Transverse colon (tissue), 4 donors: ENCODE measurements around the gene HRG. TPM values are rescaled to one million over a fixed set of nuclear protein-coding genes. Genes with fewer than 3 reads are reported as not detected.

ENCODE experiments used
- DNase-seq: peaks from one replicate; pipeline ENCODE4 v3.0.0-alpha.2; 2019
- H3K27ac ChIP-seq, 4 donors: fragments of 200-600 bp; sonication (generic); 2 replicates each; pipeline ENCODE4 v1.5.1; 2016 to 2018; ENCODE audit warnings: inconsistent platforms in 4 of 4
- H3K27me3 ChIP-seq: fragments of 200-600 bp; sonication (generic); 2 replicates; pipeline ENCODE4 v1.5.1; 2017; ENCODE audit warnings: inconsistent platforms
- H3K36me3 ChIP-seq, 4 donors: fragments of 200-600 bp; sonication (generic); 2 replicates each; pipeline ENCODE4 v1.5.1; 2017 to 2019; ENCODE audit warnings: inconsistent platforms in 4 of 4
- H3K4me1 ChIP-seq, 4 donors: fragments of 200-600 bp; sonication (generic); 2 replicates each; pipeline ENCODE4 v1.5.1; 2017 to 2020; ENCODE audit warnings: inconsistent platforms in 4 of 4
- H3K4me3 ChIP-seq, 4 donors: fragments of 200-600 bp; sonication (generic); 1 replicate in 1 of 4; 2 replicates in 3 of 4; pipeline versions ENCODE4 v1.5.1 to v1.6.1; 2017 to 2019; ENCODE audit warnings: inconsistent platforms in 4 of 4
- H3K9me3 ChIP-seq, 2 donors: fragments of 200-600 bp; sonication (generic); 2 replicates each; pipeline ENCODE4 v1.5.1; 2017 to 2019; ENCODE audit warnings: inconsistent platforms in 2 of 2
- EP300 ChIP-seq: sonication (generic); formaldehyde crosslinking; IDR thresholded peaks from one replicate; pipeline ENCODE4 v1.6.1; 2017; ENCODE audit warnings: antibody characterized with exemption, low read depth
- POLR2A ChIP-seq: fragments of 450-650 bp; IDR thresholded peaks from one replicate; pipeline ENCODE4 v1.6.1; 2016; ENCODE audit warnings: antibody characterized with exemption, mild to moderate bottlenecking, moderate library complexity
- POLR2AphosphoS5 ChIP-seq, 3 donors: sonication (generic); formaldehyde crosslinking; IDR thresholded peaks; one replicate each; pipeline ENCODE4 v1.6.1; 2016; ENCODE audit warnings: antibody characterized with exemption in 3 of 3
- WGBS, 2 donors: methylation state at CpG; one replicate each; pipeline ENCODE4 v1.1.5; 2018; ENCODE audit warnings: low coverage in 1 of 2; 5-methylcytosine and 5-hydroxymethylcytosine counted together
- in situ Hi-C, 4 donors: fragments of 200-750 bp; cut with MboI; loops; one replicate each; pipeline versions ENCODE4 v1.15.0 to v1.15.1; 2017; ENCODE audit warnings: low sequenced_read_pairs in 3 of 4, low pct_ligation_motif_present in 1 of 4, low pct_unique_long_range_greater_than_20kb in 1 of 4
- intact Hi-C: fragments of 100-400 bp; cut with DNase I; formaldehyde crosslinking; loops from one replicate; pipeline ENCODE4 v1.15.1; 2023; ENCODE audit warnings: low total_unique reads
- total RNA-seq, 4 donors: library from RNA; depleted of rRNA; stranded (reverse); fragments of >200 nt; gene quantifications; one replicate each; pipeline ENCODE4 v1.1.0, GENCODE V29; 2016
- TF ChIP-seq, protein P1 (sequence below), 5 experiments: fragments of 200-600 bp in 3 of 5; fragments of 450-650 bp in 2 of 5; sonication (generic) in 3 of 5; IDR thresholded peaks; 1 replicate in 2 of 5; 2 replicates in 3 of 5; pipeline ENCODE4 v1.5.1; 2016 to 2017; ENCODE audit warnings: antibody characterized with exemption in 5 of 5, inconsistent platforms in 3 of 5, mild to moderate bottlenecking in 2 of 5, moderate library complexity in 1 of 5

The HRG gene
- total RNA-seq, 4 donors from 2014 or later = not detected

DNA sequence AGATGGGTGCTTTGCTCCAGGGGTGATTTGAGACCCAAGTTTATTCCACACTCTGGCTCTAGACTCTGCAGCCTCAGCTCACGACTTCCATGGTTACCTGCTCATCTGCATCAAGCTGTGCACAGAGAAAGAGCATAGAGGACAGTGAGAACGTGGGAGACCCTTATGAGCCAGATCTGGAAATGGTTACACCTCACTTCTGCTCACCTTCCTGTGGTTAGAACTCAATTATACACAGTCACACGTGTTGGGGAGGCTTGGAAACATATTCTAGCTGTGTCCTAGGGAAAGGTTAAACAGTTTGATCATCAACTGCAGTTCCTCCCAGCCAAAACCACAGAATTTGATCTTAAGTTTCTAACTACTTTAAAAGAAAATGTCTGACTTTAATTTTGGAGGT lies 23.8 kb upstream of the HRG start:
- 55% methylated on average over 3 of the region's 3 CpGs; no CpG with 5 or more reads in 1 of the 2 donors for WGBS, 2 donors
- no peak overlapping the region for H3K4me3 ChIP-seq
- in situ Hi-C loops = no loop called here
- no peaks in the 10 kb centered on the region for H3K27me3 ChIP-seq
- TF ChIP-seq, protein P1, sequence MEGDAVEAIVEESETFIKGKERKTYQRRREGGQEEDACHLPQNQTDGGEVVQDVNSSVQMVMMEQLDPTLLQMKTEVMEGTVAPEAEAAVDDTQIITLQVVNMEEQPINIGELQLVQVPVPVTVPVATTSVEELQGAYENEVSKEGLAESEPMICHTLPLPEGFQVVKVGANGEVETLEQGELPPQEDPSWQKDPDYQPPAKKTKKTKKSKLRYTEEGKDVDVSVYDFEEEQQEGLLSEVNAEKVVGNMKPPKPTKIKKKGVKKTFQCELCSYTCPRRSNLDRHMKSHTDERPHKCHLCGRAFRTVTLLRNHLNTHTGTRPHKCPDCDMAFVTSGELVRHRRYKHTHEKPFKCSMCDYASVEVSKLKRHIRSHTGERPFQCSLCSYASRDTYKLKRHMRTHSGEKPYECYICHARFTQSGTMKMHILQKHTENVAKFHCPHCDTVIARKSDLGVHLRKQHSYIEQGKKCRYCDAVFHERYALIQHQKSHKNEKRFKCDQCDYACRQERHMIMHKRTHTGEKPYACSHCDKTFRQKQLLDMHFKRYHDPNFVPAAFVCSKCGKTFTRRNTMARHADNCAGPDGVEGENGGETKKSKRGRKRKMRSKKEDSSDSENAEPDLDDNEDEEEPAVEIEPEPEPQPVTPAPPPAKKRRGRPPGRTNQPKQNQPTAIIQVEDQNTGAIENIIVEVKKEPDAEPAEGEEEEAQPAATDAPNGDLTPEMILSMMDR (IDR thresholded peaks at IDR 0.05) = no peak
- TF ChIP-seq POLR2A (no peak), POLR2AphosphoS5 (IDR thresholded peaks at IDR 0.05) (no peak), EP300 (no peak)
- intact Hi-C loops = no loop called here
- no peaks in the 10 kb centered on the region for H3K36me3 ChIP-seq
- no peak overlapping the region for H3K27ac ChIP-seq
- H3K4me1 ChIP-seq = peaks cover 0 to 11% (median 1%) of the 10 kb centered on the region in 4 donors
- H3K9me3 ChIP-seq = no peaks in the 10 kb centered on the region
- no peak for DNase-seq

DNA sequence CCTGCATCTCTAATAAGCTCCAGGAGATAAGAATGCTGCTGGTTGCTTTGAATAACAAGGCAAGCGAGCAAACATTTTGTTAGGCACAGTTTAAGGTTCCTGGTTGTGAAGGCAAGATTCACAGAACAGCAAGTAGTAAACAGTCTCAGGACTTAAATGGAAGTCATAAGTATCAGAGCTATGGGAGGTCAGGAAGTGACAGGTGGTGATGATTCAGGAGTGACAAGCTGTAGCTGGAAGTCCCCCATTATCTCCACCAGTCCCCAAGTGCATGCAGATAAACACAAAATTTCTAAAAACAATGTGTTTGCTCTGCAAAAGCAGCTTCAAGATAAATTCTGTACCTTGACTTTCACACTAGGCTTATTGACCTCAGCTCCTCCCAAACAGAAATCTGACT lies 22.3 kb upstream of the HRG start:
- WGBS, 2 donors = 71 to 78% methylated on average over 1 of the region's 1 CpG
- intact Hi-C loops (no loop called here), in situ Hi-C loops (no loop called here)
- Histone ChIP-seq H3K4me1 (peaks cover 0 to 4% (median 0%) of the 10 kb centered on the region in 4 donors), H3K4me3 (no peak overlapping the region), H3K36me3 (no peaks in the 10 kb centered on the region), H3K9me3 (no peaks in the 10 kb centered on the region), H3K27ac (no peak overlapping the region), H3K27me3 (no peaks in the 10 kb centered on the region)
- DNase-seq = no peak
- no peak for TF ChIP-seq POLR2AphosphoS5 (IDR thresholded peaks at IDR 0.05)
- no peak for TF ChIP-seq EP300
- TF ChIP-seq, protein P1 (IDR thresholded peaks at IDR 0.05) = no peak
- TF ChIP-seq POLR2A = no peak

DNA sequence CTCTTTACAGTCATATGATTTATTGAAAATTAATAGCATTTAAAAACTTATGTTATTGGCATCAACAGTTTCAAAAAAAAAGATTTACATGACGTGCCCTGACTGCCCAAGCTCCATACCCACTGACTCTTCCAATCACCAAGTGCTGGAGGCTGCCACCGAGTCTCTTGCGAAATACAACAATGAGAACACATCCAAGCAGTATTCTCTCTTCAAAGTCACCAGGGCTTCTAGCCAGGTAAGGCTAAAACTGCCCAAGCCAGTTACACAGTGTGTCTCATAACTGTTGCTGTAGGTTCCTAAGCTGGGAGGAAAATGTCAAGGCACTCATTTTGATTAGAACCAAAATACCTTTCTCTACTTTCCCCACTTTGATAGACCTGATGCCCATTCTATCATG lies 21.1 kb upstream of the HRG start:
- intact Hi-C loops (no loop called here), in situ Hi-C loops (no loop called here)
- no peak overlapping the region for H3K27ac ChIP-seq
- WGBS, 2 donors = 79 to 90% methylated on average over 3 of the region's 3 CpGs
- no peak overlapping the region for H3K4me3 ChIP-seq
- DNase-seq = no peak
- H3K9me3 ChIP-seq = no peaks in the 10 kb centered on the region
- no peaks in the 10 kb centered on the region for H3K36me3 ChIP-seq
- TF ChIP-seq EP300 (no peak), POLR2A (no peak), POLR2AphosphoS5 (IDR thresholded peaks at IDR 0.05) (no peak)
- TF ChIP-seq, protein P1 (IDR thresholded peaks at IDR 0.05) = no peak
- no peaks in the 10 kb centered on the region for H3K27me3 ChIP-seq
- H3K4me1 ChIP-seq = no peaks in the 10 kb centered on the region

DNA sequence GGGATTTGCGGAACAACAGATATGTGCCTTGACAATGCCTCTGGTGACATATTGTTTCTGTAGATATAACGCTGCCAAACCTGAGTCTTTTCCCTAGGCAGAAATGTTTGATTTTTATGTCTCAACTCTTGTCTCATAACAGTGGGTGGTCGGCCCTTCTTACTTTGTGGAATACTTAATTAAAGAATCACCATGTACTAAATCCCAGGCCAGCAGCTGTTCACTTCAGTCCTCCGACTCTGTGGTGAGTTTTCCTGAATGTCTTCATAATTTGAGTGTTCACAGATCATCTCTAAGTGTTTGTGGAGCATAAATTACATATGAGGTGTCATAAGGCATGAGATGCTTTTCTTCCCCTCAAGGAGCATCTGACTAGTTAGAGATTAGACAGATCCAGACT lies 19.7 kb upstream of the HRG start:
- Histone ChIP-seq H3K36me3 (no peaks in the 10 kb centered on the region), H3K4me3 (no peak overlapping the region), H3K27me3 (no peaks in the 10 kb centered on the region), H3K4me1 (no peaks in the 10 kb centered on the region), H3K9me3 (no peaks in the 10 kb centered on the region), H3K27ac (no peak overlapping the region)
- WGBS, 2 donors = 81 to 100% methylated on average over 1 to 4 of the region's 4 CpGs
- in situ Hi-C loops = no loop called here
- intact Hi-C loops = no loop called here
- TF ChIP-seq, protein P1 (IDR thresholded peaks at IDR 0.05) = no peak
- no peak for TF ChIP-seq POLR2AphosphoS5 (IDR thresholded peaks at IDR 0.05)
- TF ChIP-seq EP300 = no peak
- no peak for TF ChIP-seq POLR2A
- DNase-seq = no peak
